ENCODE results near the gene GP9. TPM values are rescaled to one million over a fixed set of nuclear protein-coding genes. Genes with fewer than 3 reads are reported as not detected.

The GP9 gene
- total RNA-seq, 2 experiments from 2014 or later: not detected

GRCh38 chr3:129095285-129095684 is 34.7 kb downstream of the GP9 start:
- Mint-ChIP-seq H3K27me3 (no peaks in the 10 kb centered on the region), H3K36me3 (ENCODE audit: low read depth) (peaks cover 33% of the 10 kb centered on the region), H3K4me3 (no peak overlapping the region), H3K27ac (no peak overlapping the region), H3K9me3 (peaks cover 3% of the 10 kb centered on the region), H3K4me1 (ENCODE audit: low read depth) (peaks cover 31% of the 10 kb centered on the region)
- ATAC-seq (no peak), DNase-seq (no peak)
- POLR2A ChIA-PET: interaction anchor here (0.9 to 2.0 kb wide), 3 partner anchors 8 to 26 kb away, joined by 3 to 5 read pairs (median 4); partner anchors contain the start of gene RAB43
- intact Hi-C loops (cut with micrococcal nuclease): no loop called here
- TF ChIP-seq, protein P1, sequence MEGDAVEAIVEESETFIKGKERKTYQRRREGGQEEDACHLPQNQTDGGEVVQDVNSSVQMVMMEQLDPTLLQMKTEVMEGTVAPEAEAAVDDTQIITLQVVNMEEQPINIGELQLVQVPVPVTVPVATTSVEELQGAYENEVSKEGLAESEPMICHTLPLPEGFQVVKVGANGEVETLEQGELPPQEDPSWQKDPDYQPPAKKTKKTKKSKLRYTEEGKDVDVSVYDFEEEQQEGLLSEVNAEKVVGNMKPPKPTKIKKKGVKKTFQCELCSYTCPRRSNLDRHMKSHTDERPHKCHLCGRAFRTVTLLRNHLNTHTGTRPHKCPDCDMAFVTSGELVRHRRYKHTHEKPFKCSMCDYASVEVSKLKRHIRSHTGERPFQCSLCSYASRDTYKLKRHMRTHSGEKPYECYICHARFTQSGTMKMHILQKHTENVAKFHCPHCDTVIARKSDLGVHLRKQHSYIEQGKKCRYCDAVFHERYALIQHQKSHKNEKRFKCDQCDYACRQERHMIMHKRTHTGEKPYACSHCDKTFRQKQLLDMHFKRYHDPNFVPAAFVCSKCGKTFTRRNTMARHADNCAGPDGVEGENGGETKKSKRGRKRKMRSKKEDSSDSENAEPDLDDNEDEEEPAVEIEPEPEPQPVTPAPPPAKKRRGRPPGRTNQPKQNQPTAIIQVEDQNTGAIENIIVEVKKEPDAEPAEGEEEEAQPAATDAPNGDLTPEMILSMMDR (IDR thresholded peaks at IDR 0.05): no peak
- CTCF ChIA-PET: interaction anchor here (1.1 to 4.7 kb wide), 4 partner anchors 23 to 125 kb away, joined by 4 to 20 read pairs (median 7); no protein-coding TSS in a partner anchor

DNA sequence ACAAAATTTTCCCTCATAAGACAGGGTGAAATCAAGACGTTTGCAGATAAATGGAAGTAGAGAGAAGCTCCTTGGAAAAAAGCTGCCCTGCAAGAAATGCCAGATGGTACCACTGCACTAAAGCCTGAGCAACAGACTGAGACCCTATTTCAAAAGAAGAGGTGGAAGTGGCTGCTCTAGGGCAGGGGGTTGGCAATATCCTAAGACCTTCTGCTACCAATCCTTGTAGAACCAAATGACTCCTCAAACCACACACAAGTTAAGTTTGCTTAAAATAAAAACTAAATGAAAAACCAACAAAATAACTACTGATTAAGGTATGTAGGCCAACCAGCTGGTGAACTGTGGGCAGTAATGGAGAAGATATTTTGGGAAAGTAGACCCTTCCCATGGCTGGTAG is 39.7 kb downstream of the GP9 start:
- intact Hi-C loops (cut with micrococcal nuclease): no loop called here

GRCh38 chr3:129101370-129102138 is 41.0 kb downstream of the GP9 start:
- peak overlapping the region; percentile 65 for H3K27ac Mint-ChIP-seq

More for the DNA sequence above, 39.7 kb downstream of the GP9 start:
- TF ChIP-seq, protein P1 (IDR thresholded peaks at IDR 0.05): no peak
- CTCF ChIA-PET: interaction anchor here (0.6 to 2.7 kb wide), 4 partner anchors 18 to 130 kb away, joined by 3 to 15 read pairs (median 4); no protein-coding TSS in a partner anchor
- peaks cover 3% of the 10 kb centered on the region for H3K9me3 Mint-ChIP-seq
- DNase-seq: no peak
- ATAC-seq: peak; percentile 42
- no peak overlapping the region for H3K4me3 Mint-ChIP-seq
- peaks cover 47% of the 10 kb centered on the region for H3K36me3 Mint-ChIP-seq (ENCODE audit: low read depth)
- POLR2A ChIA-PET: interaction anchor here (0.7 to 15.3 kb wide), 6 partner anchors 12 to 107 kb away, joined by 3 to 163 read pairs (median 4); partner anchors contain the start of genes CFAP92 and RAB43
- H3K27ac Mint-ChIP-seq: peak overlapping the region; percentile 84
- no peaks in the 10 kb centered on the region for H3K27me3 Mint-ChIP-seq
- H3K4me1 Mint-ChIP-seq (ENCODE audit: low read depth): peaks cover 70% of the 10 kb centered on the region

GRCh38 chr3:129103296-129103695 is 42.7 kb downstream of the GP9 start:
- ChIA-PET POLR2A (interaction anchor here (1.1 to 15.3 kb wide), 4 partner anchors 8 to 54 kb away, joined by 3 to 163 read pairs (median 8); partner anchors contain the start of gene RAB43), CTCF (interaction anchor here (0.8 to 1.9 kb wide), 2 partner anchors 20 to 77 kb away, joined by 3 to 4 read pairs; no protein-coding TSS in a partner anchor)
- Mint-ChIP-seq H3K4me1 (ENCODE audit: low read depth) (peaks cover 73% of the 10 kb centered on the region), H3K27me3 (no peaks in the 10 kb centered on the region), H3K4me3 (no peak overlapping the region), H3K36me3 (ENCODE audit: low read depth) (peaks cover 43% of the 10 kb centered on the region), H3K9me3 (peaks cover 2% of the 10 kb centered on the region), H3K27ac (peak overlapping the region; percentile 7)
- ATAC-seq (no peak), DNase-seq (no peak)
- intact Hi-C loops (cut with micrococcal nuclease): no loop called here
- TF ChIP-seq, protein P1 (IDR thresholded peaks at IDR 0.05): no peak

More at GRCh38 chr3:129101370-129102138, 41.0 kb downstream of the GP9 start:
- no peak overlapping the region for H3K4me3 Mint-ChIP-seq
- ATAC-seq (no peak), DNase-seq (no peak)
- H3K36me3 Mint-ChIP-seq (ENCODE audit: low read depth): peaks cover 48% of the 10 kb centered on the region
- ChIA-PET POLR2A (interaction anchor here (0.6 to 15.3 kb wide), 7 partner anchors 16 to 108 kb away, joined by 3 to 163 read pairs (median 3); partner anchors contain the start of genes CFAP92, CNBP and RAB43), CTCF (interaction anchor here (0.6 to 2.7 kb wide), 4 partner anchors 48 to 131 kb away, joined by 3 to 15 read pairs (median 3); no protein-coding TSS in a partner anchor)
- peaks cover 70% of the 10 kb centered on the region for H3K4me1 Mint-ChIP-seq (ENCODE audit: low read depth)
- no peaks in the 10 kb centered on the region for H3K27me3 Mint-ChIP-seq
- intact Hi-C loops (cut with micrococcal nuclease): no loop called here
- peaks cover 3% of the 10 kb centered on the region for H3K9me3 Mint-ChIP-seq
- TF ChIP-seq, protein P1 (IDR thresholded peaks at IDR 0.05): no peak
